Ovary (tissue), 3 donors: ENCODE results near the gene EPN3.

Experiments used
- POLR2A ChIP-seq: fragments of 450-650 bp; IDR thresholded peaks from one replicate; pipeline ENCODE4 v1.6.1; 2017; ENCODE audit warnings: antibody characterized with exemption, mild to moderate bottlenecking, moderate library complexity
- TF ChIP-seq, protein P1 (sequence below), 3 donors: fragments of 450-650 bp in 2 of 3; fragments of 200-600 bp in 1 of 3; IDR thresholded peaks; one replicate each; pipeline versions ENCODE4 v1.5.1 to v1.8.0; 2016 to 2022; ENCODE audit warnings: antibody characterized with exemption in 3 of 3, mild to moderate bottlenecking in 1 of 3
- donor health status: DM: no; HTN: no; CAD: no.

DNA sequence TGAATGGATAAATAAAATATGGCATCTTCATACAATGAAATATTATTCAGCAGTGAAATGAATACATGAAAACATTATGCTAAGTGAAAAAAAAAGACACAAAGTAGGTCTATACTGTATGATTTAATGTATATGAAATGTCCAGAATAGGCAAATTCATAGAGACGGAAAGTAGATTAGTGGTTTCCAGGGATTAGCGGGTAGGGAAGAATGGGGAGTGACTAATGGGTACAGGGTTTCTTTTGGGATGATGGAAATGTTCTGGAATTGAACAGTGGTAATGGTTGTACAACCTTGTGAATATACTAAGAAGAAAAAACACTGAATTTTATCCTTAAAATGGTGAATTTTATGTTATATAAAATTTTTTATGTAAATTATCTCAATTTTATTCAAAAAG is 32.8 kb upstream of the EPN3 start:
- TF ChIP-seq, protein P1, sequence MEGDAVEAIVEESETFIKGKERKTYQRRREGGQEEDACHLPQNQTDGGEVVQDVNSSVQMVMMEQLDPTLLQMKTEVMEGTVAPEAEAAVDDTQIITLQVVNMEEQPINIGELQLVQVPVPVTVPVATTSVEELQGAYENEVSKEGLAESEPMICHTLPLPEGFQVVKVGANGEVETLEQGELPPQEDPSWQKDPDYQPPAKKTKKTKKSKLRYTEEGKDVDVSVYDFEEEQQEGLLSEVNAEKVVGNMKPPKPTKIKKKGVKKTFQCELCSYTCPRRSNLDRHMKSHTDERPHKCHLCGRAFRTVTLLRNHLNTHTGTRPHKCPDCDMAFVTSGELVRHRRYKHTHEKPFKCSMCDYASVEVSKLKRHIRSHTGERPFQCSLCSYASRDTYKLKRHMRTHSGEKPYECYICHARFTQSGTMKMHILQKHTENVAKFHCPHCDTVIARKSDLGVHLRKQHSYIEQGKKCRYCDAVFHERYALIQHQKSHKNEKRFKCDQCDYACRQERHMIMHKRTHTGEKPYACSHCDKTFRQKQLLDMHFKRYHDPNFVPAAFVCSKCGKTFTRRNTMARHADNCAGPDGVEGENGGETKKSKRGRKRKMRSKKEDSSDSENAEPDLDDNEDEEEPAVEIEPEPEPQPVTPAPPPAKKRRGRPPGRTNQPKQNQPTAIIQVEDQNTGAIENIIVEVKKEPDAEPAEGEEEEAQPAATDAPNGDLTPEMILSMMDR (IDR thresholded peaks at IDR 0.05): no peak
- no peak for TF ChIP-seq POLR2A
